T-helper 1 cell (primary cell): ENCODE results near the gene NENF.

Experiments used
- DNase-seq, 5 donors: peaks; one replicate each; pipeline ENCODE4 v3.0.0-alpha.2; 2012 to 2020

Gene NENF

GRCh38 chr1:212431644-212432043 lies 1.1 kb upstream of the NENF start:
- DNase-seq = no peak

GRCh38 chr1:212432272-212432660 lies 454 bp upstream of the NENF start:
- no peak for DNase-seq

GRCh38 chr1:212433577-212434462 lies 1.1 kb downstream of the NENF start:
- no peak for DNase-seq

- no peak for DNase-seq
Observed at GRCh38 chr1:212434992-212435391, 2.3 kb downstream of the NENF start.

- no peak for DNase-seq
Observed at GRCh38 chr1:212437179-212437798, 4.6 kb downstream of the NENF start.

GRCh38 chr1:212438831-212439237 lies 6.1 kb downstream of the NENF start:
- DNase-seq = no peak

- DNase-seq = no peak
Observed at GRCh38 chr1:212440419-212440818, 7.7 kb downstream of the NENF start.

- DNase-seq = no peak
Observed at GRCh38 chr1:212442408-212442807, 9.7 kb downstream of the NENF start.

- no peak for DNase-seq
Observed at GRCh38 chr1:212446333-212446732, 13.6 kb downstream of the NENF start.

- no peak for DNase-seq
Observed at GRCh38 chr1:212447478-212447877, 14.8 kb downstream of the NENF start.

- no peak for DNase-seq
Observed at GRCh38 chr1:212450331-212450881, 17.7 kb downstream of the NENF start.

- no peak for DNase-seq
Observed at GRCh38 chr1:212451416-212452322, 18.9 kb downstream of the NENF start.

- DNase-seq = no peak
Observed at GRCh38 chr1:212452323-212453155, 19.8 kb downstream of the NENF start.

GRCh38 chr1:212453156-212453857 lies 20.6 kb downstream of the NENF start:
- no peak for DNase-seq

- DNase-seq = no peak
Observed at GRCh38 chr1:212454741-212455140, 22.0 kb downstream of the NENF start.

- no peak for DNase-seq
Observed at GRCh38 chr1:212455401-212455800, 22.7 kb downstream of the NENF start.

- DNase-seq = peak; percentile 51 to 81 (median 66)
Observed at GRCh38 chr1:212455803-212456528, 23.2 kb downstream of the NENF start.

GRCh38 chr1:212457740-212458338 lies 25.1 kb downstream of the NENF start:
- peak in 3 of 5 donors; percentile 14 to 59 (median 38) for DNase-seq

- no peak for DNase-seq
Observed at GRCh38 chr1:212458817-212459216, 26.1 kb downstream of the NENF start.

GRCh38 chr1:212459656-212460055 lies 26.9 kb downstream of the NENF start:
- no peak for DNase-seq
